HepG2 (cell line): ENCODE results near the gene SLC45A2. TPM values are rescaled to one million over a fixed set of nuclear protein-coding genes. Genes with fewer than 3 reads are reported as not detected.

Experiments
- ATAC-seq: fragments of 200-7000 bp; cut with Tn5 transposase; 3 replicates; pipeline ENCODE4 v1.9.1; 2020; ENCODE audit warnings: mild to moderate bottlenecking, moderate library complexity
- BruUV-seq: library from RNA; stranded (reverse); fragments of 400-500 nt; replicated peaks from 2 replicates; lab custom pipeline; 2021; lab: Mats Ljungman, UMichigan
- CTCF ChIA-PET: fragments of 300-600 bp; formaldehyde crosslinking; extraction: SDS; loops from one replicate; lab custom pipeline; 2021; ENCODE audit warnings: low total read pairs, inconsistent platforms, low intra/inter-chr PET ratio; lab: Yijun Ruan, JAX
- POLR2A ChIA-PET: fragments of 350-600 bp; sonication (Branson Sonifier 250); formaldehyde crosslinking; loops from one replicate; lab custom pipeline; 2020; ENCODE audit warnings: antibody characterized with exemption, inconsistent platforms; lab: Yijun Ruan, JAX
- DNase-seq: peaks from one replicate; pipeline ENCODE4 v3.0.0-alpha.2; 2015; ENCODE audit warnings: low spot score
- FAIRE-seq: peaks from 3 replicates; lab custom pipeline; 2011; peaks lifted over from hg19 to GRCh38; lab: Jason Lieb, UNC
- H2AFZ ChIP-seq: one replicate; pipeline ENCODE4 v1.6.1; 2011; ENCODE audit warnings: low read length, inconsistent platforms
- H3K27ac ChIP-seq: fragments of 300-600 bp; 3 replicates; pipeline ENCODE4 v1.8.0; 2011; ENCODE audit warnings: mixed run types, mild to moderate bottlenecking, mixed read lengths, low read length, inconsistent platforms; ENCODE audit not compliant: insufficient read depth; ENCODE audit errors: extremely low read length
- H3K27me3 ChIP-seq, 2 experiments: fragments of 200-600 bp in 1 of 2; 2 replicates in 1 of 2; 3 replicates in 1 of 2; pipeline versions ENCODE4 v1.6.0 to v1.8.0; 2011; ENCODE audit warnings: low read length in 2 of 2, mild to moderate bottlenecking in 2 of 2, moderate library complexity in 2 of 2, inconsistent platforms in 1 of 2; ENCODE audit not compliant: insufficient read depth in 2 of 2, control insufficient read depth in 1 of 2
- H3K36me3 ChIP-seq, 2 experiments: fragments of 200-600 bp in 1 of 2; replicated peaks in 1 of 2; 2 replicates in 1 of 2; 3 replicates in 1 of 2; pipeline versions ENCODE4 v1.5.1 to v1.8.0; 2011; ENCODE audit warnings: low read length in 2 of 2, inconsistent platforms in 1 of 2; ENCODE audit not compliant: insufficient read depth in 2 of 2, control insufficient read depth in 1 of 2
- H3K4me1 ChIP-seq: 2 replicates; pipeline ENCODE4 v1.5.1; 2012; ENCODE audit warnings: low read length, inconsistent platforms; ENCODE audit not compliant: insufficient read depth
- H3K4me2 ChIP-seq: 2 replicates; pipeline ENCODE4 v1.6.0; 2011; ENCODE audit warnings: low read depth, low read length, inconsistent platforms
- H3K4me3 ChIP-seq, 3 experiments: fragments of 200-600 bp in 1 of 3; sonication (generic), shearing (Covaris generic) in 1 of 3; replicated peaks in 1 of 3; 2 replicates each; pipeline ENCODE4 v1.5.1; 2011 to 2016; ENCODE audit warnings: low read length in 3 of 3, inconsistent platforms in 2 of 3, low read depth in 2 of 3, mild to moderate bottlenecking in 2 of 3, control low read depth in 1 of 3, mixed read lengths in 1 of 3; ENCODE audit not compliant: insufficient read depth in 1 of 3
- H3K79me2 ChIP-seq: one replicate; pipeline ENCODE4 v1.6.1; 2011; ENCODE audit warnings: low read length, inconsistent platforms; ENCODE audit not compliant: insufficient read depth
- H3K9ac ChIP-seq: 2 replicates; pipeline ENCODE4 v1.6.0; 2011; ENCODE audit warnings: mild to moderate bottlenecking, low read depth, low read length, inconsistent platforms; ENCODE audit not compliant: insufficient read depth
- H3K9me3 ChIP-seq: 2 replicates; pipeline ENCODE4 v1.5.1; 2012; ENCODE audit warnings: mild to moderate bottlenecking, low read length
- H4K20me1 ChIP-seq: 2 replicates; pipeline ENCODE4 v1.6.0; 2011; ENCODE audit warnings: inconsistent platforms, mild to moderate bottlenecking, low read length, moderate library complexity; ENCODE audit not compliant: insufficient read depth
- FOXA1 ChIP-seq, 2 experiments: fragments of 450-650 bp in 1 of 2; sonication (generic) in 1 of 2; formaldehyde crosslinking in 1 of 2; IDR thresholded peaks; 2 replicates each; pipeline versions ENCODE4 v1.4.0 to v1.6.1; 2016 to 2020; ENCODE audit warnings: missing genetic modification reagents in 1 of 2
- FOXA3 ChIP-seq: IDR thresholded peaks from 2 replicates; pipeline ENCODE4 v1.6.1; 2016; ENCODE audit warnings: missing genetic modification reagents, missing compliant biosample characterization
- FOXJ3 ChIP-seq: sonication (generic); formaldehyde crosslinking; IDR thresholded peaks from 2 replicates; pipeline ENCODE4 v1.4.0; 2020; ENCODE audit warnings: missing genetic modification reagents, mild to moderate bottlenecking, borderline replicate concordance
- GATAD1 ChIP-seq: IDR thresholded peaks from 2 replicates; pipeline ENCODE4 v1.6.1; 2016; ENCODE audit warnings: missing genetic modification reagents, missing compliant biosample characterization
- HOMEZ ChIP-seq: IDR thresholded peaks from 2 replicates; pipeline ENCODE4 v1.6.1; 2016; ENCODE audit warnings: low read depth
- NFYB ChIP-seq: sonication (generic); formaldehyde crosslinking; IDR thresholded peaks from 2 replicates; pipeline ENCODE4 v1.4.0; 2020; ENCODE audit warnings: missing genetic modification reagents
- NFYC ChIP-seq: IDR thresholded peaks from 2 replicates; pipeline ENCODE4 v1.6.1; 2016; ENCODE audit warnings: missing genetic modification reagents, missing compliant biosample characterization
- PHB2 ChIP-seq: fragments of 450-650 bp; IDR thresholded peaks from 2 replicates; pipeline ENCODE4 v1.6.1; 2018; ENCODE audit not compliant: partially characterized antibody
- POGZ ChIP-seq: sonication (generic); formaldehyde crosslinking; IDR thresholded peaks from 2 replicates; pipeline ENCODE4 v1.4.0; 2020; ENCODE audit warnings: mild to moderate bottlenecking, missing genetic modification reagents
- SCMH1 ChIP-seq: sonication (generic); formaldehyde crosslinking; IDR thresholded peaks from 2 replicates; pipeline ENCODE4 v1.9.0; 2021; ENCODE audit warnings: missing genetic modification reagents, mild to moderate bottlenecking, borderline replicate concordance
- SUZ12 ChIP-seq: fragments of 150-350 bp; IDR thresholded peaks from 2 replicates; pipeline ENCODE4 v1.6.1; 2014; ENCODE audit warnings: low read depth, low read length
- TBX2 ChIP-seq: sonication (generic); formaldehyde crosslinking; IDR thresholded peaks from 2 replicates; pipeline ENCODE4 v1.5.0; 2020; ENCODE audit warnings: missing genetic modification reagents, mild to moderate bottlenecking, borderline replicate concordance
- ZMYM3 ChIP-seq: sonication (generic); formaldehyde crosslinking; IDR thresholded peaks from 2 replicates; pipeline ENCODE4 v1.5.1; 2020; ENCODE audit warnings: mild to moderate bottlenecking, missing genetic modification reagents
- ZMYM4 ChIP-seq: sonication (generic); formaldehyde crosslinking; IDR thresholded peaks from 2 replicates; pipeline ENCODE4 v1.8.1; 2023; ENCODE audit warnings: mild to moderate bottlenecking, missing genetic modification reagents
- ZNF781 ChIP-seq: sonication (generic); formaldehyde crosslinking; IDR thresholded peaks from 2 replicates; pipeline ENCODE4 v1.5.1; 2020; ENCODE audit warnings: borderline replicate concordance, mild to moderate bottlenecking, missing genetic modification reagents; ENCODE audit errors: not compliant biosample characterization
- ZSCAN30 ChIP-seq: sonication (generic); formaldehyde crosslinking; IDR thresholded peaks from 2 replicates; pipeline ENCODE4 v1.5.0; 2020; ENCODE audit warnings: mild to moderate bottlenecking, missing genetic modification reagents
- WGBS: methylation state at CpG from one replicate; pipeline ENCODE4 v1.1.6; 2017; ENCODE audit warnings: low lambda C conversion rate; 5-methylcytosine and 5-hydroxymethylcytosine counted together
- in situ Hi-C: cut with HindIII; loops from 2 replicates; pipeline ENCODE4 v1.10.0; 2017; ENCODE audit warnings: low pct_unique_long_range_greater_than_20kb; ENCODE audit not compliant: extremely low pct_ligation_motif_present
- intact Hi-C: fragments of 100-400 bp; cut with micrococcal nuclease; formaldehyde crosslinking; loops from one replicate; pipeline ENCODE4 v1.10.0; 2022; ENCODE audit not compliant: unreplicated experiment
- polyA plus RNA-seq, 8 experiments: library from polyadenylated mRNA; depleted of rRNA in 3 of 8; stranded (reverse) in 7 of 8; unstranded in 1 of 8; fragments of >200 nt; fragmentation: Illumina TruSeq in 4 of 8; extraction: Trizol in 4 of 8; gene quantifications; 2 replicates each; pipeline versions ENCODE4 v1.2.1 to v1.2.3, GENCODE V29; 2011 to 2016; ENCODE audit warnings: low read depth in 4 of 8, missing spikeins in 1 of 8, mixed read lengths in 1 of 8; ENCODE audit not compliant: insufficient read depth in 1 of 8
- total RNA-seq, 5 experiments: library from RNA; depleted of rRNA; stranded (reverse); fragments of >200 nt; fragmentation: Illumina TruSeq; extraction: Trizol; gene quantifications; 2 replicates each; pipeline ENCODE4 v1.2.3, GENCODE V29; 2016; ENCODE audit warnings: low read depth in 1 of 5
- TF ChIP-seq, protein P1 (sequence below): sonication (generic); IDR thresholded peaks from 2 replicates; pipeline ENCODE4 v1.6.1; 2016; ENCODE audit warnings: low read depth, borderline replicate concordance
- TF ChIP-seq, protein P2 (sequence below): sonication (generic); formaldehyde crosslinking; IDR thresholded peaks from 2 replicates; pipeline ENCODE4 v1.4.0; 2020; ENCODE audit warnings: missing genetic modification reagents, borderline replicate concordance

Gene SLC45A2
- total and polyA plus RNA-seq, 2 of the 13 experiments (the other 11 are each of a cell fraction or from before 2014, with no cell fraction given), result 0.22 to 0.24 TPM

DNA sequence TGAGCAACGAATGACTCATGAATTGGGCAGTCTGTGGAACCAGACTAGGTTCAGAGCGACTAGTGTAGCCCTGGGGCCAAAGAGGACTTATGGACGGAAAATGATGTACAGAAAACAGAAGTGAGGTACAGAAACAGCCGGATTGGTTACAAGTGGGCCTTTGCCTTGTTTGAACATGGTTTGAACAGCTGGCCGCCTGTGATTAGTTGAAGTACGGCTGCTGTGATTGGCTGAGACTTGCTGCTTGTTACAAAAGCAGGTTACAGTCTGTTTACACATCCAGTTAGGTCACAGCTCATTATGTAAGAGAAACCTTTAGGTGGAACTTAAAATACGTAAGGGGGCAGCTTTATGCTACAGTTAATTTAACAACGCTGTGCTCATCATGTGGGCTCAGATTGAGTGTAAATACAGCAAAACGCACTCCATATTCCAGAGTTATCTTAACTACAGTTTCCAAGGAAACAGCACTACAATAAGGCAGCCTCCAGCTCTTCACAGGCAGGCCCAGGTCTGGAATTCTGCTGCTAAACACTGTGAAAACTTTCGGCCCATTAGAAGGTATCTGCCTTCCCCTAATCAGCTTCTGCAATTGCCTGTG, 16.8 kb upstream of the SLC45A2 start:
- intact Hi-C loops (no loop called here), in situ Hi-C loops (no loop called here)
- H3K9me3 ChIP-seq, result no peaks in the 10 kb centered on the region
- peaks cover 5% of the 10 kb centered on the region for H3K79me2 ChIP-seq
- ChIA-PET CTCF (no interaction called here), POLR2A (interaction anchor here (1.7 kb wide), 1 partner anchor 34 kb away, joined by 7 read pairs; no protein-coding TSS in a partner anchor)
- H3K27me3 ChIP-seq, result no peaks in the 10 kb centered on the region
- H3K9ac ChIP-seq, result no peak overlapping the region
- peak; percentile 12 for FAIRE-seq
- peaks cover 7 to 35% of the 10 kb centered on the region in 2 experiments; a peak in 4 of 5 replicates for H3K36me3 ChIP-seq
- H2AFZ ChIP-seq, result no peak overlapping the region
- no peak overlapping the region for H3K4me2 ChIP-seq
- no peaks in the 10 kb centered on the region for H4K20me1 ChIP-seq
- peak overlapping the region; percentile 25 for H3K27ac ChIP-seq
- ATAC-seq, result peak; percentile 25
- H3K4me3 ChIP-seq, result no peak overlapping the region
- no TSS peak for BruUV-seq
- H3K4me1 ChIP-seq, result peaks cover 39% of the 10 kb centered on the region
- DNase-seq, result peak; percentile 39
- 81% methylated on average over 9 of the region's 10 CpGs for WGBS
- TF ChIP-seq POGZ (CRISPR knock-in tag) (peak; percentile 40; the same call in 1 of the 2 replicates), PHB2 (no peak), NFYC (CRISPR knock-in tag) (peak; percentile 72), SCMH1 (no peak), HOMEZ (CRISPR knock-in tag) (peak; percentile 35; the same call in 1 of the 2 replicates), TBX2 (0 out of 2 replicates have a peak, but pooled peaks have one; percentile 23), SUZ12 (no peak), FOXA3 (CRISPR knock-in tag) (peak; percentile 54; the same call in 1 of the 2 replicates), ZSCAN30 (CRISPR knock-in tag) (no peak), ZMYM4 (peak; percentile 93), NFYB (CRISPR knock-in tag) (peak; percentile 62), ZNF781 (CRISPR knock-in tag) (no peak), GATAD1 (CRISPR knock-in tag) (no peak), FOXJ3 (CRISPR knock-in tag) (0 out of 2 replicates have a peak, but pooled peaks have one; percentile 25), ZMYM3 (CRISPR knock-in tag) (no peak), FOXA1 (IDR thresholded peaks at IDR 0.05) (no peak), FOXA1 (CRISPR knock-in tag; IDR thresholded peaks at IDR 0.05) (peak; percentile 62; the same call in 1 of the 2 replicates)
- TF ChIP-seq, protein P1, sequence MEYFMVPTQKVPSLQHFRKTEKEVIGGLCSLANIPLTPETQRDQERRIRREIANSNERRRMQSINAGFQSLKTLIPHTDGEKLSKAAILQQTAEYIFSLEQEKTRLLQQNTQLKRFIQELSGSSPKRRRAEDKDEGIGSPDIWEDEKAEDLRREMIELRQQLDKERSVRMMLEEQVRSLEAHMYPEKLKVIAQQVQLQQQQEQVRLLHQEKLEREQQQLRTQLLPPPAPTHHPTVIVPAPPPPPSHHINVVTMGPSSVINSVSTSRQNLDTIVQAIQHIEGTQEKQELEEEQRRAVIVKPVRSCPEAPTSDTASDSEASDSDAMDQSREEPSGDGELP, result peak; percentile 72
- TF ChIP-seq, protein P2, sequence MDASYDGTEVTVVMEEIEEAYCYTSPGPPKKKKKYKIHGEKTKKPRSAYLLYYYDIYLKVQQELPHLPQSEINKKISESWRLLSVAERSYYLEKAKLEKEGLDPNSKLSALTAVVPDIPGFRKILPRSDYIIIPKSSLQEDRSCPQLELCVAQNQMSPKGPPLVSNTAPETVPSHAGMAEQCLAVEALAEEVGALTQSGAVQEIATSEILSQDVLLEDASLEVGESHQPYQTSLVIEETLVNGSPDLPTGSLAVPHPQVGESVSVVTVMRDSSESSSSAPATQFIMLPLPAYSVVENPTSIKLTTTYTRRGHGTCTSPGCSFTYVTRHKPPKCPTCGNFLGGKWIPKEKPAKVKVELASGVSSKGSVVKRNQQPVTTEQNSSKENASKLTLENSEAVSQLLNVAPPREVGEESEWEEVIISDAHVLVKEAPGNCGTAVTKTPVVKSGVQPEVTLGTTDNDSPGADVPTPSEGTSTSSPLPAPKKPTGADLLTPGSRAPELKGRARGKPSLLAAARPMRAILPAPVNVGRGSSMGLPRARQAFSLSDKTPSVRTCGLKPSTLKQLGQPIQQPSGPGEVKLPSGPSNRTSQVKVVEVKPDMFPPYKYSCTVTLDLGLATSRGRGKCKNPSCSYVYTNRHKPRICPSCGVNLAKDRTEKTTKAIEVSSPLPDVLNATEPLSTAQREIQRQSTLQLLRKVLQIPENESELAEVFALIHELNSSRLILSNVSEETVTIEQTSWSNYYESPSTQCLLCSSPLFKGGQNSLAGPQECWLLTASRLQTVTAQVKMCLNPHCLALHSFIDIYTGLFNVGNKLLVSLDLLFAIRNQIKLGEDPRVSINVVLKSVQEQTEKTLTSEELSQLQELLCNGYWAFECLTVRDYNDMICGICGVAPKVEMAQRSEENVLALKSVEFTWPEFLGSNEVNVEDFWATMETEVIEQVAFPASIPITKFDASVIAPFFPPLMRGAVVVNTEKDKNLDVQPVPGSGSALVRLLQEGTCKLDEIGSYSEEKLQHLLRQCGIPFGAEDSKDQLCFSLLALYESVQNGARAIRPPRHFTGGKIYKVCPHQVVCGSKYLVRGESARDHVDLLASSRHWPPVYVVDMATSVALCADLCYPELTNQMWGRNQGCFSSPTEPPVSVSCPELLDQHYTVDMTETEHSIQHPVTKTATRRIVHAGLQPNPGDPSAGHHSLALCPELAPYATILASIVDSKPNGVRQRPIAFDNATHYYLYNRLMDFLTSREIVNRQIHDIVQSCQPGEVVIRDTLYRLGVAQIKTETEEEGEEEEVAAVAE (CRISPR knock-in tag), result peak; percentile 98
